Measurements from ENCODE around the gene COL4A1.

- no peak for TF ChIP-seq POLR2A (IDR thresholded peaks at IDR 0.05; ENCODE audit: insufficient read depth in 1 of 2, low read depth in 2 of 2, low read length in 2 of 2)
- TF ChIP-seq KDM6A (CRISPR knock-in tag; IDR thresholded peaks at IDR 0.05; ENCODE audit: low read depth), result no peak
- no peak for TF ChIP-seq HDAC2 (CRISPR knock-in tag; IDR thresholded peaks at IDR 0.05)
- TF ChIP-seq BHLHE40 (IDR thresholded peaks at IDR 0.05; ENCODE audit: low read length), result no peak
- TF ChIP-seq GTF2F1 (IDR thresholded peaks at IDR 0.05; ENCODE audit: low read length), result no peak
- no peak for TF ChIP-seq SIN3B (IDR thresholded peaks at IDR 0.05; ENCODE audit: low read length)
- TF ChIP-seq ZNF329 (CRISPR knock-in tag; IDR thresholded peaks at IDR 0.05; ENCODE audit: low read depth), result no peak
- no peak for TF ChIP-seq MEF2D (CRISPR knock-in tag; IDR thresholded peaks at IDR 0.05)
- no peak for TF ChIP-seq HCFC1 (IDR thresholded peaks at IDR 0.05; ENCODE audit: low read depth, low read length)
- TF ChIP-seq STAT5B (CRISPR knock-in tag; IDR thresholded peaks at IDR 0.05), result no peak
- TF ChIP-seq FOXJ3 (CRISPR knock-in tag; IDR thresholded peaks at IDR 0.05; ENCODE audit: borderline replicate concordance), result no peak
- TF ChIP-seq ARNT2 (CRISPR knock-in tag; IDR thresholded peaks at IDR 0.05; ENCODE audit: low read depth), result no peak
Observed at GRCh38 chr13:110216398-110217041, 90.4 kb downstream of the COL4A1 start.
